Lung (tissue), 12 donors: ENCODE data around the gene CACNB1. TPM values are rescaled to one million over a fixed set of nuclear protein-coding genes. Genes with fewer than 3 reads are reported as not detected.
A peak's percentile ranks its signal among the peaks of the same experiment; 100 is the strongest.

Source experiments
- ATAC-seq: fragments of 200-7000 bp; cut with Tn5 transposase; one replicate; pipeline ENCODE4 v1.9.1; 2020; ENCODE audit warnings: moderate number of reproducible peaks; ENCODE audit not compliant: insufficient read depth, low FRiP score
- DNase-seq, 3 donors: peaks; one replicate each; pipeline ENCODE4 v3.0.0-alpha.2; 2013 to 2017
- H3K27ac ChIP-seq, 2 donors: one replicate each; pipeline ENCODE4 v1.5.1; 2013; ENCODE audit warnings: mild to moderate bottlenecking in 2 of 2, moderate library complexity in 2 of 2, control low read depth in 1 of 2, inconsistent platforms in 1 of 2, low read depth in 1 of 2, low read length in 1 of 2
- H3K27me3 ChIP-seq, 3 donors: one replicate each; pipeline ENCODE4 v1.5.1; 2013; ENCODE audit warnings: low read length in 2 of 3; ENCODE audit not compliant: control insufficient read depth in 3 of 3, insufficient read depth in 3 of 3
- H3K36me3 ChIP-seq, 4 donors: one replicate each; pipeline ENCODE4 v1.5.1; 2013; ENCODE audit warnings: low read length in 4 of 4, mild to moderate bottlenecking in 1 of 4, moderate library complexity in 1 of 4; ENCODE audit not compliant: control insufficient read depth in 4 of 4, insufficient read depth in 4 of 4
- H3K4me1 ChIP-seq, 5 donors: one replicate each; pipeline ENCODE4 v1.5.1; 2013; ENCODE audit warnings: low read length in 5 of 5, mild to moderate bottlenecking in 2 of 5, moderate library complexity in 1 of 5; ENCODE audit not compliant: control insufficient read depth in 5 of 5, insufficient read depth in 5 of 5
- H3K4me3 ChIP-seq: one replicate; pipeline ENCODE4 v1.5.1; 2013; ENCODE audit warnings: mild to moderate bottlenecking, control low read depth, moderate library complexity
- H3K9ac ChIP-seq, 2 donors: one replicate each; pipeline ENCODE4 v1.5.1; 2013; ENCODE audit warnings: low read length in 2 of 2, control low read depth in 1 of 2; ENCODE audit not compliant: insufficient read depth in 1 of 2
- H3K9me3 ChIP-seq, 4 donors: one replicate each; pipeline ENCODE4 v1.5.1; 2013; ENCODE audit warnings: low read length in 3 of 4, mild to moderate bottlenecking in 1 of 4, moderate library complexity in 1 of 4; ENCODE audit not compliant: control insufficient read depth in 4 of 4, insufficient read depth in 3 of 4
- CTCF ChIP-seq: IDR thresholded peaks from 2 replicates; pipeline ENCODE4 v1.5.1; 2012; ENCODE audit warnings: mild to moderate bottlenecking; ENCODE audit errors: control extremely low read depth, extremely low read depth
- WGBS, 2 donors: extraction: QIAGEN DNeasy Blood & Tissue Kit; methylation state at CpG; one replicate each; pipeline ENCODE4 v1.1.7; 2013; 5-methylcytosine and 5-hydroxymethylcytosine counted together
- polyA plus RNA-seq, 2 donors: library from polyadenylated mRNA; stranded (reverse); fragments of 200-250 nt; gene quantifications; one replicate each; pipeline ENCODE4 v1.2.1, GENCODE V29; 2013
- total RNA-seq, 2 donors: library from RNA; depleted of rRNA in 1 of 2; stranded (reverse); fragments of >200 nt in 1 of 2; gene quantifications; one replicate each; pipeline ENCODE4 v1.2.1, GENCODE V29; 2014 to 2021
- donor health status: control.
- donor health status: control.
- donor health status: Bipolar disorder and iron deficiency.
- donor health status: healthy.
- donor health status: DM: yes; HTN: yes; CAD: no.

CACNB1 gene
- total and polyA plus RNA-seq, 4 donors: 6.8 to 49.6 (median 21.7) TPM

- peak; percentile 59 for TF ChIP-seq CTCF
- peak; percentile 75 for ATAC-seq
- Histone ChIP-seq H3K9ac (no peak overlapping the region), H3K4me3 (no peak overlapping the region), H3K36me3 (no peaks in the 10 kb centered on the region), H3K27ac (no peak overlapping the region), H3K9me3 (no peaks in the 10 kb centered on the region), H3K27me3 (peaks cover 0 to 3% (median 0%) of the 10 kb centered on the region in 3 donors), H3K4me1 (peaks cover 0 to 17% (median 0%) of the 10 kb centered on the region in 5 donors)
- peak; percentile 63 to 81 (median 68) for DNase-seq
- 12 to 16% methylated on average over 22 of the region's 22 CpGs for WGBS, 2 donors
Measured at GRCh38 chr17:39231591-39232551, 34.4 kb upstream of the CACNB1 start.

GRCh38 chr17:39231091-39231561, 33.7 kb upstream of the CACNB1 start:
- Histone ChIP-seq H3K4me1 (peaks cover 0 to 20% (median 0%) of the 10 kb centered on the region in 5 donors), H3K27me3 (peaks cover 0 to 10% (median 3%) of the 10 kb centered on the region in 3 donors), H3K36me3 (no peaks in the 10 kb centered on the region), H3K9ac (no peak overlapping the region), H3K27ac (no peak overlapping the region), H3K4me3 (no peak overlapping the region), H3K9me3 (no peaks in the 10 kb centered on the region)
- no peak for TF ChIP-seq CTCF
- ATAC-seq (no peak), DNase-seq (peak; percentile 46 to 61 (median 57))
- 42 to 48% methylated on average over 10 of the region's 10 CpGs for WGBS, 2 donors

GRCh38 chr17:39230361-39230760, 32.9 kb upstream of the CACNB1 start:
- no peaks in the 10 kb centered on the region for H3K36me3 ChIP-seq
- no peak overlapping the region for H3K27ac ChIP-seq
- H3K4me1 ChIP-seq: peaks cover 0 to 24% (median 0%) of the 10 kb centered on the region in 5 donors
- TF ChIP-seq CTCF: no peak
- no peak overlapping the region for H3K9ac ChIP-seq
- DNase-seq (no peak), ATAC-seq (no peak)
- H3K27me3 ChIP-seq: peaks cover 0 to 12% (median 7%) of the 10 kb centered on the region in 3 donors
- H3K9me3 ChIP-seq: no peaks in the 10 kb centered on the region
- WGBS, 2 donors: 56 to 91% methylated on average over 1 of the region's 1 CpG
- H3K4me3 ChIP-seq: no peak overlapping the region
